ENCODE data around the gene PDE10A.
"Not testable (repeated sequence)": the region's sequence is repeated elsewhere in the genome, so short reads cannot be mapped to it uniquely, and the experiment has no call there.

PDE10A gene

GRCh38 chr6:165511807-165512206 lies 151.2 kb downstream of the PDE10A start:
- Mint-ChIP-seq H3K27ac (no peak overlapping the region), H3K4me3 (no peak overlapping the region), H3K27me3 (ENCODE audit: low read depth) (no peaks in the 10 kb centered on the region), H3K9me3 (peaks cover 2% of the 10 kb centered on the region), H3K4me1 (peaks cover 6% of the 10 kb centered on the region), H3K36me3 (ENCODE audit: low read depth) (no peaks in the 10 kb centered on the region)
- no peak for TF ChIP-seq CTCF (IDR thresholded peaks at IDR 0.05; ENCODE audit: unreplicated experiment in 3 of 3)

DNA sequence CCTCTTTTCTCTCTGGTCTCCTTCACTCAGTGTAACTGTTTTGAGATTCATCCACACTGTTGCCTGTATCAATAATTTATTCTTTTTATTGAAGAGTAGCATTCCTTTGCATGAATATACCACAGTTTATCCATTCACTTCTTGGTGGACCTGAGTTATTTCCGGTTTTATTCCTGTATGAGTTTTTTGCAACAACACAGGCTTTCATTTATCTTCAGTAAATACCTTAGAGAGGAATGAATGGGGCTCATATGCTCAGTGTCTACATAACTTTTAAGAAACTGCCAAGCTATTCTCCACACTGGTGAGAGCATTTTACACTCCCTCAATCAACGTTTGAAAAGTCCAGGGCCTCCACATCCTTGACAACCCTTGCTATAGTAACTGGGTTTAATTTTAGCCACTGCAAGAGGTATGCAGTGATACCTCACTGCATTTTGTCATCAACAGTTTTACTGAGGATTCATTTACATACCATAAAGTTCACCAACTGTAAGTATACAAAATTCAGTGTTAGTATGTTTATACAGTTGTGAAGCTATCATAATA lies 154.6 kb downstream of the PDE10A start:
- no peaks in the 10 kb centered on the region for H3K4me1 Mint-ChIP-seq
- H3K9me3 Mint-ChIP-seq, result peaks cover 2% of the 10 kb centered on the region
- no peaks in the 10 kb centered on the region for H3K36me3 Mint-ChIP-seq (ENCODE audit: low read depth)
- TF ChIP-seq CTCF (IDR thresholded peaks at IDR 0.05; ENCODE audit: unreplicated experiment in 3 of 3), result no peak
- H3K27me3 Mint-ChIP-seq (ENCODE audit: low read depth), result no peaks in the 10 kb centered on the region
- H3K4me3 Mint-ChIP-seq, result no peak overlapping the region
- no peak overlapping the region for H3K27ac Mint-ChIP-seq

DNA sequence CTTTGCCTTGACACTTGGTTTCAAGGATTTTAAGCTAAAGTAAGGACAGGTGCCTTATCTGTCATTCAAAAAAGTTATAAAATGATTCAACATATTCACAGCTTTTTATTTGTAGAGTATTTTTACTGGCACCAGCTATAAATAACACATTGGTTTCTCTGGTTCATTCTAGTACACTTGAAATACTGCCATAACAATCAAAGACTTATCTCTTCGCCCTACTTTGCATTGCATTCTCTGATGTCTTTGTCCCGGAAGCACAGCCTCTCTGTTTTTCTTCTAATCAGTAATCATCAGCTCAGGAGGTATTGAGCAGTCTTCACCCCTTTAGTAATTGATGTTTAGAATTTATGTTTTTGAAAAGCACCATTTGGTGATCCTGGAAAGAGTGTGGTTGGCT lies 156.4 kb downstream of the PDE10A start:
- no peaks in the 10 kb centered on the region for H3K27me3 Mint-ChIP-seq (ENCODE audit: low read depth)
- no peaks in the 10 kb centered on the region for H3K4me1 Mint-ChIP-seq

DNA sequence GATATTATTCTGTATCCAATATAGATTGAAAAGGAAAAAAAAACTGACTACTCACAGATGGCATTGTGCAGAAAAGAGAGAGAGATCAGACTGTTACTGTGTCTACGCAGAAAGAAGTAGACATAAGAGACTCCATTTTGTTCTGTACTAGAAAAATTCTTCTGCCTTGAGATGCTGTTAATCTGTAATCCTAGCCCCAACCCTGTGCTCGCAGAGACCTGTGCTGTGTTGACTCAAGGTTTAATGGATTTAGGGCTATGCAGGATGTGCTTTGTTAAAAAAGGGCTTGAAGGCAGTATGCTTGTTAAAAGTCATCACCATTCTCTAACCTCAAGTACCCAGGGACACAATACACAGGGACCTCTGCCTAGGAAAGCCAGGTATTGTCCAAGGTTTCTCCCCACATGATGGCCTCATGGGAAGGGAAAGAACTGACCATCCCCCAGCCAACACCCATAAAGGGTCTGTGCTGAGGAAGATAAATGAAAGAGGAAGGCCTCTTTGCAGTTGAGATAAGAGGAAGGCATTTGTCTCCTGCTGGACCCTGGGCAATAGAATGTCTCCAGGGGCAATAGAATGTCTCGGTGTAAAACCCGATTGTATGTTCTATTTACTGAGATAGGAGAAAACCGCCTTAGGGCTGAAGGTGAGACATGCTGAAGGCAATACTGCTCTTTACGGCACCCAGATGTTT lies 162.7 kb downstream of the PDE10A start:
- not testable (repeated sequence) for H3K4me3 Mint-ChIP-seq; H3K27me3 Mint-ChIP-seq (ENCODE audit: low read depth); H3K9me3 Mint-ChIP-seq; H3K4me1 Mint-ChIP-seq
- Mint-ChIP-seq H3K36me3 (ENCODE audit: low read depth) (peaks cover 23% of the 10 kb centered on the region), H3K27ac (peak overlapping the region in 1 of 3 experiments; percentile 17)

More for the DNA sequence above, 156.4 kb downstream of the PDE10A start:
- no peak for TF ChIP-seq CTCF (IDR thresholded peaks at IDR 0.05; ENCODE audit: unreplicated experiment in 3 of 3)
- H3K9me3 Mint-ChIP-seq, result peaks cover 2% of the 10 kb centered on the region
- H3K27ac Mint-ChIP-seq, result no peak overlapping the region
- peaks cover 16% of the 10 kb centered on the region for H3K36me3 Mint-ChIP-seq (ENCODE audit: low read depth)
- H3K4me3 Mint-ChIP-seq, result no peak overlapping the region

DNA sequence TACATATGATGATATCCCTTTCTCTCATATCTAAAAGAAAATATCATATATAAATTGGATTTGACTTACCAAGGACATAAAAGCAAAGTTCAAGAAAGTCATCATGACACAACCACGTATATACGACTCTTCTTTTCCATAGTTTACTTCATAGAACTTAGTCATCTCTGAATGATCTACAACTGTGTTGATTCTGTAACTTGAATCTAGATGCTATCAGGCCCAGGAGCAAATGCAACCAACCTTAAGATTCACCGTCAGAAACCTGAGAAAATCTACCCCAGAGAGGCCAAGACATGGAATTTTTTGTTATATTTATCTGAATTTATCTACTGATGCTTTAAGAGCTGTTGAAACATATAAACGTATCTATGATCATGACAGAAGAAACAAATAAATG lies 165.6 kb downstream of the PDE10A start:
- no peaks in the 10 kb centered on the region for H3K27me3 Mint-ChIP-seq (ENCODE audit: low read depth)
- no peaks in the 10 kb centered on the region for H3K9me3 Mint-ChIP-seq
- H3K36me3 Mint-ChIP-seq (ENCODE audit: low read depth), result peaks cover 29% of the 10 kb centered on the region
- no peak overlapping the region for H3K27ac Mint-ChIP-seq
- no peak for TF ChIP-seq CTCF (IDR thresholded peaks at IDR 0.05; ENCODE audit: unreplicated experiment in 3 of 3)
- H3K4me1 Mint-ChIP-seq, result no peaks in the 10 kb centered on the region
- H3K4me3 Mint-ChIP-seq, result no peak overlapping the region

GRCh38 chr6:165488624-165489295 lies 174.3 kb downstream of the PDE10A start:
- H3K27me3 Mint-ChIP-seq (ENCODE audit: low read depth), result no peaks in the 10 kb centered on the region

More at GRCh38 chr6:165488624-165489295, 174.3 kb downstream of the PDE10A start:
- Mint-ChIP-seq H3K27ac (no peak overlapping the region), H3K4me3 (no peak overlapping the region), H3K4me1 (peaks cover 14% of the 10 kb centered on the region), H3K36me3 (ENCODE audit: low read depth) (peaks cover 27% of the 10 kb centered on the region), H3K9me3 (peaks cover 19% of the 10 kb centered on the region)
- TF ChIP-seq CTCF (IDR thresholded peaks at IDR 0.05; ENCODE audit: unreplicated experiment in 3 of 3), result no peak
